Measurements from ENCODE around the gene C1R.

C1R gene

DNA sequence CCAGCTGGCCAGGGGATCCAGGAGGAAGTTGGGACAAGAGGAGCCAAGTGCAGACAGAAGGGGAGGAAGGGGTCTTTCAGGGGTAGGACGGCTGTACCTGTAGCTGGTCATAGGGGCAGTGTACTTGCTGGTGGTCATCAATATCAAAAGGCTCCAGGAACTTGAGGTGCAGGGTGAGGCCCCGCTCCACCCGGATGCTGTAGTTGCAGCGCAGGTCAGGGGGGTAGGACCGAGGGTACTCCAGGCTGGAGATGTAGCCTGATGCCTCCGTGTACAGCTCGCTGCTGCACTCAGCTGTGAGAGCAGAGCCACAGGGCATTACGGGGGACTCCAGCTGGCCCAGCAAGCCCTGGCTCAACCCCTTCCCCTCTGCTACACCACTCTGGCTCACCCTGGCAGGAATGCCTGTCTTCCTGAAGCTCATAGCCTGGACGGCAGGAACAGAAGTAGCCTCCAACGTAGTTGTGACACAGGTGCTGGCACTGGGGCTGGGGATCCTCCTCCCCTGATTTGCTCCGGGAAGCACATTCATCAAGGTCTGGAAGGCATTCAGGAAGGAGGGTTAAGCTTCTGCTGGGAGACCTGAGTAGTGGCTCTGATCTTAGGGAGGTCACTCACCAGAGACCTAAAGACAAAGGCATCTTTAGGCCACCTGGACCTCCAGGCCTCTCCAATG is 2.9 kb downstream of the C1R start:
- no peak overlapping the region for H3K4me3 ChIP-seq (ENCODE audit: low read depth in 1 of 2, low read length in 1 of 2)
- TF ChIP-seq, protein P1, sequence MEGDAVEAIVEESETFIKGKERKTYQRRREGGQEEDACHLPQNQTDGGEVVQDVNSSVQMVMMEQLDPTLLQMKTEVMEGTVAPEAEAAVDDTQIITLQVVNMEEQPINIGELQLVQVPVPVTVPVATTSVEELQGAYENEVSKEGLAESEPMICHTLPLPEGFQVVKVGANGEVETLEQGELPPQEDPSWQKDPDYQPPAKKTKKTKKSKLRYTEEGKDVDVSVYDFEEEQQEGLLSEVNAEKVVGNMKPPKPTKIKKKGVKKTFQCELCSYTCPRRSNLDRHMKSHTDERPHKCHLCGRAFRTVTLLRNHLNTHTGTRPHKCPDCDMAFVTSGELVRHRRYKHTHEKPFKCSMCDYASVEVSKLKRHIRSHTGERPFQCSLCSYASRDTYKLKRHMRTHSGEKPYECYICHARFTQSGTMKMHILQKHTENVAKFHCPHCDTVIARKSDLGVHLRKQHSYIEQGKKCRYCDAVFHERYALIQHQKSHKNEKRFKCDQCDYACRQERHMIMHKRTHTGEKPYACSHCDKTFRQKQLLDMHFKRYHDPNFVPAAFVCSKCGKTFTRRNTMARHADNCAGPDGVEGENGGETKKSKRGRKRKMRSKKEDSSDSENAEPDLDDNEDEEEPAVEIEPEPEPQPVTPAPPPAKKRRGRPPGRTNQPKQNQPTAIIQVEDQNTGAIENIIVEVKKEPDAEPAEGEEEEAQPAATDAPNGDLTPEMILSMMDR (IDR thresholded peaks at IDR 0.05) = no peak
- H3K27ac ChIP-seq = no peak overlapping the region

DNA sequence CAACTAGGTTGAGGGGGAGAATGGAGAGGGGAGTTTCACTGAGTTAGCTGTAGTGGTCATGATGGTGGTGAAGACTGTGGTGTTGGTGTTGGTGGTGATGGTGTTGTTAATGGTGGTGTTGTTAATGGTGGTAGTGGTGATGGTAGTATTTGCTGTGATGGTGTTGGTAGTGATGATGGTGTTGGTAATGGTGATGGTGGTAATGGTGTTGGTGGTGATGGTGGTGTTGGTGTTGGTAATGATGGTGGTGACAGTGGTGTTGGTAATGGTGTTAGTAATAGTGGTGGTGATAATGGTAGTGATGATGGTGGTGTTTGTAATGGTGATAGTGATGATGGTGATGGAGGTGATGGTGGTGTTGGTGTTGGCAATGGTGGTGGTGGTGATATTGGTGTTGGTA is 9.1 kb downstream of the C1R start:
- Histone ChIP-seq H3K4me1 (ENCODE audit: control insufficient read depth in 1 of 2, insufficient read depth in 1 of 2, low read depth in 1 of 2, low read length in 1 of 2) (no peaks in the 10 kb centered on the region), H3K27me3 (no peaks in the 10 kb centered on the region), H3K4me3 (ENCODE audit: low read depth in 1 of 2, low read length in 1 of 2) (no peak overlapping the region), H3K9me3 (no peaks in the 10 kb centered on the region), H3K27ac (no peak overlapping the region), H3K36me3 (no peaks in the 10 kb centered on the region)
- TF ChIP-seq, protein P1 (IDR thresholded peaks at IDR 0.05) = no peak

More for the DNA sequence above, 2.9 kb downstream of the C1R start:
- H3K4me1 ChIP-seq (ENCODE audit: control insufficient read depth in 1 of 2, insufficient read depth in 1 of 2, low read depth in 1 of 2, low read length in 1 of 2) = peaks cover 11 to 14% of the 10 kb centered on the region in 2 experiments
- H3K36me3 ChIP-seq = no peaks in the 10 kb centered on the region
- no peaks in the 10 kb centered on the region for H3K9me3 ChIP-seq
- H3K27me3 ChIP-seq = no peaks in the 10 kb centered on the region

DNA sequence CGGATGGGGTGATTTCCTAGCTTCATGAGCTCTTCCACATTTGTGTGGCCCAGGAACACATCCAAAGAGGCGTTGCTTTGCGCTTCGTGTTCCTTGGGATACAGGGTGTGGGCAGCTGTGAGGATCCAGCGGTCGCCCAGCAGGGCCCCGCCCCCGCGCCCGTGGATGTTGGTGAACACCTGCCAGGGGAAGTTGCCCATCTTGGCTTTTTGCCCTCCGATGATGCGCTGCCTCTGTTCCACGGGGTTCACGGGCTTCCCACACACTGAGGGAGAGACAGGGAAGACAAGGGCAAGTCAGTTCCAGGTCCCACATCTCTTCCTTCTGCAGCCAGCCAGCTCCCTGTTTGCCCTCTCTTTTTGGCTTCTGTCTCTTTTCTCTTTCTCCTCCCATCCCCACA is 11.2 kb downstream of the C1R start:
- no peaks in the 10 kb centered on the region for H3K36me3 ChIP-seq
- no peaks in the 10 kb centered on the region for H3K27me3 ChIP-seq
- H3K4me1 ChIP-seq (ENCODE audit: control insufficient read depth in 1 of 2, insufficient read depth in 1 of 2, low read depth in 1 of 2, low read length in 1 of 2) = no peaks in the 10 kb centered on the region
- H3K27ac ChIP-seq = no peak overlapping the region
- no peaks in the 10 kb centered on the region for H3K9me3 ChIP-seq
- no peak overlapping the region for H3K4me3 ChIP-seq (ENCODE audit: low read depth in 1 of 2, low read length in 1 of 2)
- TF ChIP-seq, protein P1 (IDR thresholded peaks at IDR 0.05) = no peak

DNA sequence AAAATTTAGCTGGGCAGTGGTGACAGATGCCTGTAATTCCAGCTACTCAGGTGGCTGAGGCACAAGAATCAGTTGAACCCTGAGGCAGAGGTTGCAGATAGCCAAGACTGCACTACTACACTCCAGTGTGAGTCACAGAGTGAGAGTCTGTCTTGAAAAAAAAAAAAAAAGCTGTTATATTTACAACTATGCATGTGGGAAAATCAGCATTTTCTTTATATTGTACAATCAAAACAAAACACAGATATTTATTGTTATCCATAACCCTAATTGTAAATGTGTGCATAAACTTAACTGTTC is 12.5 kb downstream of the C1R start:
- TF ChIP-seq, protein P1 (IDR thresholded peaks at IDR 0.05) = no peak
- Histone ChIP-seq H3K9me3 (no peaks in the 10 kb centered on the region), H3K27ac (no peak overlapping the region), H3K27me3 (no peaks in the 10 kb centered on the region), H3K4me1 (ENCODE audit: control insufficient read depth in 1 of 2, insufficient read depth in 1 of 2, low read depth in 1 of 2, low read length in 1 of 2) (no peaks in the 10 kb centered on the region), H3K36me3 (no peaks in the 10 kb centered on the region), H3K4me3 (ENCODE audit: low read depth in 1 of 2, low read length in 1 of 2) (no peak overlapping the region)

DNA sequence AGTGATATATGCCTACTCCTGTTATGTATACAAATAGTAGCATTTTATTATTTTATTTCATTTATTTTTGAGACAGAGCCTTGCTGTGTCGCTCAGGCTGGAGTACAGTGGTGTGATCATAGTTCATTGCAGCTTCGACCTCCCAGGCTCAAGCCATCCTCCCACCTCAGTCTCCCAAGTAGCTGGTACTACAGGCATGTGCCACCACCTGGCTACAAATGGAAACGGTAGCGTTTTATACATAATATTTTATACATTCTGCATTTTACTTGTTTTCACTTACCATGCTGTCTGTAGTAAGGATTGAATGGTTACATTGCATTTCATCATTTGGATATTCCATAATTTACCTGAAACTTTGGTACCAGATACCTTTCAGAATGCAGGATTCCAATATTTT is 14.1 kb downstream of the C1R start:
- Histone ChIP-seq H3K4me1 (ENCODE audit: control insufficient read depth in 1 of 2, insufficient read depth in 1 of 2, low read depth in 1 of 2, low read length in 1 of 2) (peaks cover 7 to 10% of the 10 kb centered on the region in 2 experiments), H3K36me3 (no peaks in the 10 kb centered on the region), H3K27ac (no peak overlapping the region), H3K4me3 (ENCODE audit: low read depth in 1 of 2, low read length in 1 of 2) (no peak overlapping the region), H3K9me3 (no peaks in the 10 kb centered on the region), H3K27me3 (no peaks in the 10 kb centered on the region)
- TF ChIP-seq, protein P1 (IDR thresholded peaks at IDR 0.05) = no peak

Measured in neutrophil (primary cell).